Chondrocyte (in vitro differentiated cells): ENCODE measurements around the gene MDFIC. TPM values are rescaled to one million over a fixed set of nuclear protein-coding genes. Genes with fewer than 3 reads are reported as not detected.

ENCODE experiments used
- DNase-seq: peaks from one replicate; pipeline ENCODE4 v3.0.0; 2021; ENCODE audit warnings: mixed read lengths, low spot score
- H3K27ac Mint-ChIP-seq: one replicate; pipeline ENCODE4 v1.8.0; 2021; ENCODE audit warnings: mild to moderate bottlenecking, moderate library complexity, mixed read lengths; ENCODE audit not compliant: unreplicated experiment
- H3K27me3 Mint-ChIP-seq: 2 replicates; pipeline ENCODE4 v1.8.0; 2021; ENCODE audit warnings: low read depth, mixed read lengths
- H3K36me3 Mint-ChIP-seq: 2 replicates; pipeline ENCODE4 v1.8.0; 2021; ENCODE audit warnings: low read depth, mixed read lengths
- H3K4me1 Mint-ChIP-seq: 2 replicates; pipeline ENCODE4 v1.8.0; 2021; ENCODE audit warnings: low read depth, mild to moderate bottlenecking, mixed read lengths
- H3K4me3 Mint-ChIP-seq: one replicate; pipeline ENCODE4 v1.8.0; 2021; ENCODE audit warnings: mild to moderate bottlenecking, moderate library complexity, mixed read lengths; ENCODE audit not compliant: unreplicated experiment
- H3K9me3 Mint-ChIP-seq: 2 replicates; pipeline ENCODE4 v1.8.0; 2021; ENCODE audit warnings: low read depth, mixed read lengths
- CTCF ChIP-seq: fragments of 200-600 bp; sonication (generic); IDR thresholded peaks from 2 replicates; pipeline ENCODE4 v1.5.0; 2021; ENCODE audit warnings: antibody characterized with exemption, mild to moderate bottlenecking, moderate library complexity
- long read RNA-seq: library from polyadenylated mRNA; stranded (forward); transcript quantifications from one replicate; pipeline ENCODE4 v2.0.0, GENCODE V29; 2021
- total RNA-seq: library from RNA; stranded (reverse); gene quantifications from 3 replicates; pipeline ENCODE4 v1.2.1, GENCODE V29; 2021

The MDFIC gene
- 12.7 to 24.6 TPM (median 15.6 TPM) in 3 replicates for total RNA-seq
- long read RNA-seq, full-length matches to known transcripts = 30 of 38 reads
- long read RNA-seq, partial matches to known transcripts = 3 of 38 reads
- long read RNA-seq, other reads (novel, unspliced or antisense) = 5 of 38 reads

GRCh38 chr7:114922026-114922651, at the start of gene MDFIC:
Gene MDFIC, plus strand, starts transcription at chr7:114922094. Its CDS starts 940 bp downstream, at chr7:114923034.
- peaks cover 2% of the 10 kb centered on the region for H3K36me3 Mint-ChIP-seq
- H3K4me1 Mint-ChIP-seq = peaks cover 17% of the 10 kb centered on the region
- H3K9me3 Mint-ChIP-seq = no peaks in the 10 kb centered on the region
- peak within 1 kb of the TSS; percentile 87 for H3K4me3 Mint-ChIP-seq
- peak; percentile 28 for TF ChIP-seq CTCF
- no peaks in the 10 kb centered on the region for H3K27me3 Mint-ChIP-seq
- peak within 1 kb of the TSS; percentile 88 for H3K27ac Mint-ChIP-seq
- DNase-seq = no peak

- Mint-ChIP-seq H3K36me3 (peaks cover 3% of the 10 kb centered on the region), H3K4me3 (no peak overlapping the region), H3K9me3 (peaks cover 26% of the 10 kb centered on the region), H3K27ac (no peak overlapping the region), H3K4me1 (no peaks in the 10 kb centered on the region), H3K27me3 (no peaks in the 10 kb centered on the region)
- DNase-seq = no peak
- TF ChIP-seq CTCF = no peak
Measured at GRCh38 chr7:114874170-114874569, 47.7 kb upstream of the MDFIC start.

- no peak overlapping the region for H3K4me3 Mint-ChIP-seq
- peaks cover 6% of the 10 kb centered on the region for H3K36me3 Mint-ChIP-seq
- H3K4me1 Mint-ChIP-seq = no peaks in the 10 kb centered on the region
- DNase-seq = no peak
- no peak overlapping the region for H3K27ac Mint-ChIP-seq
- TF ChIP-seq CTCF = no peak
- H3K27me3 Mint-ChIP-seq = no peaks in the 10 kb centered on the region
- peaks cover 36% of the 10 kb centered on the region for H3K9me3 Mint-ChIP-seq
Measured at GRCh38 chr7:114875186-114875585, 46.7 kb upstream of the MDFIC start.

- no peaks in the 10 kb centered on the region for H3K4me1 Mint-ChIP-seq
- H3K27me3 Mint-ChIP-seq = no peaks in the 10 kb centered on the region
- no peak overlapping the region for H3K4me3 Mint-ChIP-seq
- peaks cover 49% of the 10 kb centered on the region for H3K9me3 Mint-ChIP-seq
- TF ChIP-seq CTCF = no peak
- no peak overlapping the region for H3K27ac Mint-ChIP-seq
- no peak for DNase-seq
- H3K36me3 Mint-ChIP-seq = peaks cover 9% of the 10 kb centered on the region
Measured at GRCh38 chr7:114879554-114879953, 42.3 kb upstream of the MDFIC start.

GRCh38 chr7:114885836-114886235, 36.1 kb upstream of the MDFIC start:
- H3K36me3 Mint-ChIP-seq = peaks cover 3% of the 10 kb centered on the region
- no peak overlapping the region for H3K4me3 Mint-ChIP-seq
- peaks cover 6% of the 10 kb centered on the region for H3K9me3 Mint-ChIP-seq
- peaks cover 5% of the 10 kb centered on the region for H3K4me1 Mint-ChIP-seq
- H3K27ac Mint-ChIP-seq = no peak overlapping the region
- DNase-seq = no peak
- no peak for TF ChIP-seq CTCF
- H3K27me3 Mint-ChIP-seq = no peaks in the 10 kb centered on the region
